Subcutaneous adipose tissue (tissue), 4 donors: Measurements from ENCODE around the gene AUTS2. TPM values are rescaled to one million over a fixed set of nuclear protein-coding genes. Genes with fewer than 3 reads are reported as not detected.

Experiments
- CTCF ChIP-seq: fragments of 450-650 bp; IDR thresholded peaks from one replicate; pipeline ENCODE4 v1.5.1; 2016; ENCODE audit warnings: low read depth, mild to moderate bottlenecking, control low read depth, antibody characterized with exemption, moderate library complexity
- total RNA-seq, 4 donors: library from RNA; depleted of rRNA; stranded (reverse); fragments of >200 nt; gene quantifications; one replicate each; pipeline ENCODE4 v1.1.0, GENCODE V29; 2016

AUTS2 gene
- total RNA-seq, 4 donors from 2014 or later = 22.4 to 46.9 (median 27.4) TPM

- no peak for TF ChIP-seq CTCF
Observed at GRCh38 chr7:69708857-69709256, 110.6 kb downstream of the AUTS2 start.

- no peak for TF ChIP-seq CTCF
Observed at GRCh38 chr7:69710768-69711438, 112.6 kb downstream of the AUTS2 start.

GRCh38 chr7:69714886-69715576 is 116.8 kb downstream of the AUTS2 start:
- TF ChIP-seq CTCF = no peak

- TF ChIP-seq CTCF = no peak
Observed at GRCh38 chr7:69717221-69717620, 118.9 kb downstream of the AUTS2 start.

GRCh38 chr7:69719717-69720116 is 121.4 kb downstream of the AUTS2 start:
- no peak for TF ChIP-seq CTCF

- no peak for TF ChIP-seq CTCF
Observed at GRCh38 chr7:69722843-69723242, 124.6 kb downstream of the AUTS2 start.

- TF ChIP-seq CTCF = no peak
Observed at GRCh38 chr7:69723663-69724062, 125.4 kb downstream of the AUTS2 start.
